GM19240 (cell line): ENCODE results near the gene KCNA3.

Experiments
- DNase-seq: peaks from one replicate; pipeline ENCODE4 v3.0.0; 2011; ENCODE audit warnings: low spot score; ENCODE audit not compliant: insufficient read length

Gene KCNA3

GRCh38 chr1:110674337-110675059, at the start of gene KCNA3:
KCNA3 (minus strand) TSS chr1:110674940; CDS start chr1:110674809, 131 bp downstream.
- DNase-seq = peak; percentile 5

DNA sequence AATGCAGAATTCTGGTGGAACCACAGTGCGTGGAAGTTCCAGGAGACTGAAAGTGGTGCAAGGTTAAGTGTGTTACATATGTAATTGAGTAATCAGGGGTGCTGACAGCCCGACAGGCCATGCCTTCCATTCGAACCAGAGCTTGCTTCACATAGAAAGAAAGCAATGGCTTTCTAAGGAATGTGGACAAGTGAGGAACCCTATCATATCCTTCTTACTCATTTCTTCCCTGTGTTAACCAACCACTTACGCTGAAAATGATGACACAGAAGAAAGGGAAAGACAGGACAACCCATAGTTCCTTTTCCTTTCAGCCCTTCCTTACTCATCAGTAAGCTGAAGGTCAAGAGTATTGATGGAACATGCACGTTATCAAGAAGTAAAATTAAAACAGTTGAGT, 48.1 kb upstream of the KCNA3 start:
- no peak for DNase-seq

- no peak for DNase-seq
These were observed 45.2 kb upstream of the KCNA3 start for GRCh38 chr1:110719908-110720307.

- DNase-seq = no peak
These were observed 43.7 kb upstream of the KCNA3 start for GRCh38 chr1:110718452-110718851.

DNA sequence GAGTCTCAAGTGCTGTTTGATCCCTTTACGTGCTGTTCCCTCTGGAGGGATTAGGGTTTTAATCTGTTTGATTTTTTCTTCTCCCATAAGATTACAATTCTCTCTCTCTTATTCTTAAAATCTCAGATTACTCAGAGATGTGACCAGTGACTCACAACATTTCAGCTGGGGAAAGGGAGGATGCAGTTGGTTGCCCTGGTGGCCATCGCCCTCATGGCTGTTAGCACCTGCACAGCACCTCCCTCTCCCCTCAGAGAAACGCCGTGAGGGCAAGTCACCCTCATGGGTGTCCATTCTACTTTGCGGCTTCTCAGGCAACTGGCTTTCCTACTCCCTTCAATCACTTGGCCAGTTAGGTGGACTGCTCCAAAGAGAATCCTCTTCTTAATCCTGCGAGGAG, 42.4 kb upstream of the KCNA3 start:
- DNase-seq = no peak

GRCh38 chr1:110714374-110714995, 39.7 kb upstream of the KCNA3 start:
- DNase-seq = no peak

- no peak for DNase-seq
These were observed 38.5 kb upstream of the KCNA3 start for GRCh38 chr1:110713221-110713620.

DNA sequence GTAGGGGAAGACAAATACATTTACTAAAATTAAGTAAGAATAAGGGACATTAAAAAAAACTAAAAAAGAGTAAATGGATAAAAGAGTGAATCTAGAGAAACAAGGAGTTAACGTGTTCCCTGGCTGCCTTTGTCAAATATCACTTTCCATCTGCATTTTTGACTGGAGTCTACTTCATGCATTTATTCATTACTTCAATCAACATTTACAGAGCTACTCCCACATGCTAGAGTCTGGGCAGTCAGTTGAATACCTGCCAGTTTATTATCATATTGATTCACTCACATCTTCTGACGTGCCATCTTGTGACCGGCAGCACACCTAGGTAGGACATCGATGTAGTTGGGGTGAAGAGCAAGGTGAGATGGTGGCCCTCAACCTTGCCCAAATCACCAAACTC, 35.6 kb upstream of the KCNA3 start:
- no peak for DNase-seq

GRCh38 chr1:110708974-110709440, 34.3 kb upstream of the KCNA3 start:
- DNase-seq = no peak

DNA sequence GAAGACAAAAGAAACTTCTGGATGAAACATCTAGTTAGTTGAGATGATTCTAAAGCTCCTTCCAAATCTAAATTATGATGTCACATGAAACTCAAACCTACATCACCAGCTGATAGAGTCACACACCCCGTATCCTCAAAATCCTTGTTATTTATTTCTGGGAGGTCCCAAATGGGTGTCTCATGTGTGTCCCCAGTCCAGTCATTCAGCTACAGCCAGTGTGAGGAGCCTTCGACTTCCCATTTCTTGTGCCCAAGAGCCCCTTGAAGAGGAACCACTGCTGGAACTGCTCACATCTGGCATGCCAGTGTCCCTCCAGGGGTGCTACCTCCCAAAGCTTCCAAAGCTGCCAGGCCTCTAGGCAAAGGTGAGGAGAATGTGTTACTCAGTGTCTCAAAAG, 32.5 kb upstream of the KCNA3 start:
- DNase-seq = no peak

DNA sequence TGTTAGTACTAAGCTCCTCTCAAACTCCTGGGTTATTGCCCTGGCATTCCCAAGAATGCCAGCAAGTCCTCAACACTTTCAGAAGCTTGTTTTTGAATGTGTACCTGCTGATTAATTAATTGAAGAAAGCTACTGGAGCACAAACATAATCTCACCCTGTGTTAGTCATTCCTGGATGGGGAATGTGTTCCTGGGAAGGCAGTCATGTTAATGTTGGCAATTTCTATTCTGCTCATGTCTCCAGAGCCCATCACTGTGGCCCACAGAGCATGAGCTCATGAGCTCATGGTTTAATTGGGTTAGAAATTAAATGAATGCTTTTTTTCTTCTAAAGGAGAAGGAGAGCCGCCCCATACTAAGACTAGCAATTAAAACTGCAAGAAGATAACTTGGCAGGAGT, 31.9 kb upstream of the KCNA3 start:
- DNase-seq = no peak

DNA sequence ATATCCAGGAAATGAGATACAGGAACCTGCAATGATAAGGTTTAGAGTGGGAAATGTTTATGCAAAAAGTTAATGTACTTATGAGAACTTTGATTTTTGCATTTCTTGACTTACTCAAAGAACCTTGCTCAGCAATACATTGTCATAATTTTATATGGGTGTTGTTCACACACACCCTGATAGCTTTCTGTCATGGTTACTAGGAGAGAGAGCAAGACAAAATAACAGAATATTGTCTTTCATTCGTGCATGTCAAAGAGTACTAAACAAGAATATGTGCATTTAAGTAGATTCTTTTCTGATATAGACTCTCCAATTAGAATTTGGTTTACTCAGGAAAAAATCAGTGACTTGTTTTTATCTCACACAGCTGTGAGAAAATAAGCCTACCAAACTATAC, 27.5 kb upstream of the KCNA3 start:
- DNase-seq = no peak

GRCh38 chr1:110700767-110701166, 26.0 kb upstream of the KCNA3 start:
- no peak for DNase-seq

DNA sequence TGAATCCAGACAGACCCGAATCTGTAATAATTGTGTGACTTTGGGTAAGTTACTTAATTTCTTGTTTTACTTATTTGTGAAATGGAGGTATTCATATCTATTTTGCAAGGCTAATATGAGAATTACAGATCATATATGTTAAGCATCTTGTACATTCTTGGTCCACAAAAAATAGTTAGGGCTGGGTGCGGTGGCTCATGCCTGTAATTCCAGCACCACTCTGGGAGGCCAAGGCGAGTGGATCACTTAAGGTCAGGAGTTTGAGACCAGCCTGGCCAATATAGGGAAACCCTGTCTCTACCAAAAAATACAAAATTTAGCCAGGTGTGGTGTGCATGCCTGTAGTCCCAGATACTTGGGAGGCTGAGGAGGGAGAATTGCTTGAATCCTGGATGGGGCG, 22.9 kb upstream of the KCNA3 start:
- DNase-seq = no peak

DNA sequence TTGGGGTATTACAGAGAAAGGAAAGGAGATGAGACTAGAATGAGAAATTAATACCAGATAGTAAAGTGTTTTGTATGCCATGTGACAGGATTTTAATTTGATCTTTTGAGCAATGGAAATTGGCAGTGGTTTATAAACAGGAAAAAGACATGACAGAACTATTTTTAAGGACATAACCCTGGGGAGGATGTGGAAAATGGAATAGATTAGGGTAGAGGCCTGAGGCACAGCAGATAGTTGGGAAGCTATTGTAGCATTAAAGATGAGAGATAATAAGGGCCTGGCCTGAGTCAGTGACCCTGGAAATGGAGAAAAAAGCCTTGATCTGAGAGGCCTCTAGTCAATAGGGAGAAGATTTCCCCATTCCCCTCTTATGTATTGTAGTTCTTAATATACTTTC, 22.1 kb upstream of the KCNA3 start:
- no peak for DNase-seq

DNA sequence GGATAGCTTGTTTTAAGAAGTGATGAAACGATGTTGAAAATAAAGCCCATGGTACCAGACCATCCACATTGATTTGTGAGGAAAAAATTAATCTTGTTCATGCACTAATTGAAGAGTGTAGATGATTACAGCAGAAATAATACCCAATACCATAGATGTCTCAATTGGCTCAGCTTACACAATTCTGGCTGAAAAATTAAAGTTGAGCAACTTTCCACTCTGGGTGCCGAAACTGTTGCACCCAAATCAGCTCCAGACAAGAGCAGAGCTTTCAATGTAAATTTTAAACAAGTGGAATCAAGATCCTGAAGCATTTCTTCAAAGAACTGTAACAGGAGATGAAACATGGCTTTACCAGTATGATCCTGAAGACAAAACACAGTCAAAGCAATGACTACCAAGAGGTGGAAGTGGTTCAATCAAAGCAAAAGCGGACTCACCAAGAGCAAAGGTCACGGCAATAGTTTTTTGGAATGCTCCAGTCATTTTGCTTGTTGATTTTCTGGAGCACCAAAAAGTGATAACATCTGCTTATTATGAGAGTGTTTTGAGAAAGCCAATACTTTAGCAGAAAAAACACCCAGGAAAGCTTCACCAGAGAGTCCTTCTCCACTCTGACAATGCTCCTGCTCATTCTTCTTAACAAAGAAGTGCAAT, 16.1 kb upstream of the KCNA3 start:
- DNase-seq = no peak

- DNase-seq = no peak
These were observed 15.1 kb upstream of the KCNA3 start for GRCh38 chr1:110689868-110690267.

- DNase-seq = no peak
These were observed 13.8 kb upstream of the KCNA3 start for GRCh38 chr1:110688514-110688913.

GRCh38 chr1:110687250-110687649, 12.5 kb upstream of the KCNA3 start:
- DNase-seq = no peak

DNA sequence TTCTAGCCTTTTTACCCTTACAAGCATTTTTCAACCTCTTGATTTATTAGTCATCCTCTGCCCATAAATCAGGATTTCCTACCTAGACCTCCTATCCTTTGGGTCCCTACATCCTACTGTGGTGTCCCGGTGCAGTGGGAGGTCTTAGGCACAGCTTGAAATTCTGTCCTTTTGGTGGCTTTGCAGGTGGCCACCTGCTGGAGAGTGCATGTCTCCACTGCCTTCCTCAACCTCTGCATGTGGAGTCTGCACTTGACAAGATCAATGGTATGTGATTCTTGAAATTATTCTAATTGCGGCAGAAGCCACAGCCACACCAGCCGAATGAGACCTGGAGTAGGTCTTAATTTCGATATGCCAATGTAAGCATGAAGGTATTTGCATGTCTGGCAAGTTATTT, 11.4 kb upstream of the KCNA3 start:
- no peak for DNase-seq

DNA sequence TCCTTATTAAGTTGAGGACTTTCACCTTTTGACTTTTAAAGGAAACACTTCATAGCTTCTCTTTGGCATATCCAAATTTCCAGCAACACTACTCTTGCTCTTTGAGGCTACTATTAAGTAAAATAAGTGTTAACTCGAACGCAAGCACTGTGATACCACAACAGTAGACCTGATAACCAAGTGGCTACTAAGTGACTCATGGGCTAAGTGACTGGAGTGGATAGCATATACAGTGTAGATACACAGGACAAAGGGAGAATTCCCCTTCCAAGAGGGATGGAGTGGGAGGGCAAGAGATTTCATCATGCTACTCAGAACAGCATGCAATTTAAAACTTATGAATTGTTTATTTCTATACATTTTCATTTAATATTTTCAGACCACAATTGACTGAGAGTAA, 9.8 kb upstream of the KCNA3 start:
- DNase-seq = no peak

DNA sequence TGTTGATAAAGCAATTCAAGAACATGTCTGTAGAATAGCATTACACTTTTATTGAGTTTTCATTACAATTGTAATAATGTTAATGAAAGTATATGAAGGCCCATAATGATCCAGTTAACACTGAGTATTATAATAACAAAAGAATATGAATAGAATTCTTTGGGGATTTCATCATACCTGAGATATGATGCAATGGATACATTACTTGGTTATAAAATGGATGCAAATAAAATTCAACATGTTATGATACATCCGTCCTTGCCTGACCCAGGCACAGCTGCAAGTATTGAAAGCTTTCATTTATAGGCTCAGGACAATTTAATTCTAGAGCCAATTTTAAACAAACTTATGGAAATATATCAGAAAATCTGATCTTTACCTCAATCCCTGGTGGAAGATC, 8.2 kb upstream of the KCNA3 start:
- DNase-seq = no peak
